DMS 273 (cell line): ENCODE data around the gene DCUN1D5.
A peak's percentile ranks its signal among the peaks of the same experiment; 100 is the strongest.

Experiments used
- DNase-seq: peaks from one replicate; lab custom pipeline; 2025; ENCODE audit not compliant: unreplicated experiment; lab: John Stamatoyannopoulos, UW

Gene DCUN1D5

DNA sequence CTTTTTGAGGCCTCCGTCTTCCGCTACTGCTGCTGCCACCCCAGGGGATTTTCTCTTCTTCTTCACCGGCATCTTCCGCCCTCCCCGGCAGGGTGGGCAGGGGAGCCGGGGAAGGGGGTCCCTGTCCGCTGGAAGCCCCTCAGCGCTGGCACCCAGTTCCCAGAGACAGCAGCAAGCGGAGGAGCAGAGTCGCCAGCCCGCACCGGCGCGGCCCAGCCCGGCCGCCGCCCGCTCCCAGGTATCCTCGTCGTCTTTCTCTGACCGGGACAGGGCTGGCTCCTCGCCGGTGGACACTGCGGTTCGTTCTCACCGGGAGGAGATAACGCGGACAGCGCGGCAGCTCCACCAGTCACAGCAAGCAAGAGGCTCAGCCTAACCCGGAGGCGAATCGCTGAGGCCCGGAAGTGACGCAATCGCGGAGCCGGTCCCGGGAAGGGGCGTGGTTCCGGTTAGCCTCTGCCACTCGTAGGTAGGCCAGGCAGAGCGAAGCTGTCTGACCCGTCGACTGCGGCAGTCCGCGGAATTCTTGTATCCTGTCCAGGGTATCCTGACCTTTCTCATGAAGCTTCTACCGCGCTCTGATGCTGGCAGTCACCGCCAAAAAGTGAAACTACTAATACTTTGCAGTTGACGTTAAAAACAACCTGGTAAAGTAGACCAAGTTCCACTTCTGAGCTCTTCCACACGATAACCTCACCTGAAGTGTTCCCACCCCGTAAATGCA is at the start of gene DCUN1D5:
Gene DCUN1D5, minus strand, starts transcription at position 360 of the 724 bp plus-strand sequence. Its CDS starts 288 bp downstream, at position 72.
- DNase-seq: peak; percentile 94

DNA sequence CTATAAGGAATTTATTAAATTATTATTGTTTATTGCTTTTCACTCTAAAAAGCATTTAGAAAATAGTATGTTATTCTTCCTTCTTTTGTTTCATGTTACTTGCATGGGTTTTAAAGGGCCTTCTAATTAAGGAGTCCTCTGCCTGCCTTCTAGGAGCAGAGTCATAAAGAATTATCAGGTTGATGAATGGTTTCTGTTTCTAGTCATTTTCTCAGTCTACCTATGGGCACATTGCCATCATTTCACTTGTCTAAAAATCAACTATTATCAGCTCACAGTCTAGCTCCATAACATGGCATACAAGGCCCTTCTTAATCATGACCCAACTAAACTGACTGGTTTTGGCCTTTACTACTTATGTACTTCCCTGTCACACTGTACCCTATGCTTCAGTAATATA is 33.5 kb upstream of the DCUN1D5 start:
- no peak for DNase-seq

DNA sequence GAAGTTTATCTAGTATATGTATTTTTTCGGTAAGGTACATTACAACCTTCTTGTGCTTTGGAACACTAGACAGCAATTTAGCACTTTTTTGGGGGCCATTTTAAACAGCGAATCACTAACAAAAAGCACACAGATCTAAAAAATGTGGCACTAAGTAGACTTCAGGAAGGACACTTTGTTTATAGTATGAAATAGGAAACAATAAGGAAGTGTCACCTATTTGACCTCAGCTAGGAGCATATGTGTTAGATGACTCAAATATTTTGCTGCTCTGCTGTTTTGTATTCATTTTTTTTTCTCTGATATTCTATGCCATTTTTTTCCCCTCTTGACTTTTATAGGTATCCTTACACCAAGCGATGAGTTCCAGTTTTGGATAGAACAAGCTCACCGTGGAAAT is 22.9 kb upstream of the DCUN1D5 start:
- DNase-seq: no peak

DNA sequence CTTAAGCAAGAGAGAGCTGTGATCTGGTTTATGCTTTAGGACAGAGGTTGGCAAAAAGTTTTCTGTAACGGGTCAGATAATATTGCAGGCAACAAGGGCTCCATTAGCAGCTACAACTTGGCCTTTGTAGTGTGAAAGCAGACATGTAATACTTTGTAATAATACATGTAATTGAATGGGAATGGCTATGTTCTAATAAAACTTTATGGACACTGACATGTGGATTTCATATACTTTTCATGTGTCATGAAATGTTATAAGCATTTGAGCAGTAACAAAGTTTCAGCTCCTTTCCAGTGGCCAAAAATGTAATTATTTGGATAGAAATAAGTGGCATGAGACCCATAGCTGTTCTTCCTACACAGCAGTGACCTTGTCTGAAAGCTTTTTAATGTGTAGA is 20.4 kb upstream of the DCUN1D5 start:
- DNase-seq: no peak

DNA sequence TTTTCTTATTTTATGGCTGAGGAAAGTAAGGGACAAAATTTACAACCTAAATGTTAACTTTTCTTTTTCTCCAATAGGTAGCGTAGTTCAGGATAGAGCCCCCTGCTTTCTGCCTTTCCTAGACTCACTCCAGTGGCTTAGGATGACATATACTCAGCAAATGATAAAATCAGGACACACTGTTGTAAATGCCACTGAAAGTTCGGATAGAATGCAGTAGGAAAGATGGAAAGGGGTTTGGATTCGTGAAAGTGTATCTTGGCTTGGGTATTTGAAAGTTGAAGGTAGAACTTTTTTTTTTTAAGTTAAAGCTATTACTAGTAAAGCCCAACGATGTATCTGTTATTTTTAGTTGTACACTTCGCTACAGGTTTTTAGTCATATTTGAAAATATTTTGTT is 19.4 kb upstream of the DCUN1D5 start:
- no peak for DNase-seq

DNA sequence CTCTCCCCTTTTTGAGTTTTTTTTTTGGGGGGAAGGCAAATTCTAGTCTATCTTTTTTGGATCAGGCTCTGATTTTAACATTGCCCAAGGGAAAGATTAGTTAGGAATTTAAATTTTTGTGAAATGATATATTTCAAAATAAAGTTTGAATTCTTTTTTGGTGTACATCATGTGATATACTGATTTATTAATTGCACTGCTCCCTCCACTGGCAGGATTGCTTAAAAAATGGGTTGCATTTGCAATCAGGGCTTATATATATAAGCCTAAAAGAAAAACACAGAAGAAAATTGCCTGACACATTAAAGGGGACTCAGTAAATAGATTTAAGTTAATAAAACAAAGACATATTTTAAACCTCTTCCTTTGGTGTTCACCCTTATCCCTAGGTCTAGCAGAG is 18.4 kb upstream of the DCUN1D5 start:
- peak; percentile 40 for DNase-seq

DNA sequence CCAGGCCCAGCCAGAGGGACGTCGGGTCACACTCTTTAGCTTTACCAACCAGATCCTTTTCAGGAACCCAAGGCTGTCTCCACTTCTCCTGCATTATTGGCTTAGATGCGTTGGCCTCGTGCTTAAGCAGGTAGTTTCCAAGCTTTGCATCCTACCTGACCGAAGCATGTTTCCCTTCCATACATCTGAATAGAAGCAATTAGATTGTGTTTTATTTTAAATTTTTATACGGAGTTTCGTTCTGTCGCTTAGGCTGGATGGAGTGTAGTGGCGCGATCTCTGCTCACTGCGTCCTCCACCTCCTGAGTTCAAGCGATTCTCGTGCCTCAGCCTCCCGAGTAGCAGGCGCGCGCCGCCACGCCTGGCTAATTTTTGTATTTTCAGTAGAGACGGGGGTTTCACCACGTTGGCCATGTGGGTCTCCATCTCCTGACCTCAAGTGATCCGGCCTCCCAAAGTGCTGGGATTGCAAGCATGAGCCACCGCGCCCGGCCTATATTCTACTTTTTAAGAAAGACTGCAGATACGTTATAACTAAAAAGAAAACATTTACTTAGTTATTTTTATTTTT is 17.9 kb upstream of the DCUN1D5 start:
- DNase-seq: peak; percentile 50

DNA sequence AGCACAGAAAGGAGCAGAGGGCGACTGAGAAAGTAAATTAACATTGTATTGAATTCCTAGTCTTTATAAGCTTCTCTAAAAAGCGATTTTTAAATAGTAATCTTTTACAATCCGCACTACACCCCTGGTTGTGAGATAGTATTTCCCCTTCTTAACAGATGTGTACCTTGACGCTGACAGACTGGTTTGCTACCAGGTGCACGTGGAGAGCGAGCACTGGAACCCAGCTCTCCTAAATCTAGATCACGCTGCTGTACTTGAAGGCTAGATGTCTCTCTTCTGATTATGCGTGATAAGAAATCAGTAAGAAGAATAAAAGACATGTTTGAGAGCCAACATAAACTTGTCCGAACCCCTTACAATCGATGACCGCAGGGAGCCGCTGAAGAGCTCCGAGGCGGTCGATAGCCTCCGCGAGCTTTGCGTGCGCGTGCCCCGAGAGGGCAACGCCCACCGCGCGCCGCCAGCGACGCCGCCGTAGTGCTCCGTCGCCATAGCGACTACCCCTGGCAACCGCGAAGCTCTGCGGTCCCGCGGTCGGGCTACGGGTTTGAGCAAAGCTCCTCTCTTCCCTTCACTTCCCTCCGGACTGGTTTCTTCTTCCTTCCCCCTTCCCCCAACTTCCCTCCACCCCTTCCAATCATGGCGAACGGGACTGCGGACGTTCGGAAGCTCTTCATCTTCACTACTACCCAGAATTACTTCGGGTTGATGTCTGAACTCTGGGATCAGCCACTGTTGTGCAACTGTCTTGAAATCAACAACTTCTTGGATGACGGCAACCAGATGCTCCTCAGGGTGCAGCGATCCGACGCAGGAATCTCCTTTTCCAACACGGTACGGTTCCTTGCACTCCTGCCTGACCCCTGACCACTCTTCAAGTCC is 17.2 kb upstream of the DCUN1D5 start, which contains the start of gene DYNC2H1:
Gene DYNC2H1, plus strand, starts transcription at position 494 of the 885 bp plus-strand sequence. Its CDS starts 149 bp downstream, at position 643.
- peak; percentile 97 for DNase-seq

DNA sequence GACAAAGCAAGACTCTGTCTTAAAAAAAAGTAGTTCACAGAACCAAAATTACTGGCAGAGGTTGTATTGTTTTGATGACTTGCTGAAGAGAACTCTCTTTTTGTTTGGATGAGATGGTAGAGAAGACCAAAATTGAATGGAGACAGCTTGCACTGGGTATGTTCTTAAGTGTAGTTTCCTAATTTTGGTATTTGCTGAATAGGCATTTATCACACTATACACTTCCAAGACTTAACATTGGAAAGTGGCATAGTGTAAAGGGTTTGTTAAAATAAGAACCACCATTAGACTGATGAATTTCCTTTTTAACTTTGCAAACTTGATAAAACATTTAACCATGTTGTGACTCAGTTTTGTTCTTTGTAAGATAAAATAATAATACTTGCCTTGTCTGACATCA is 5.3 kb upstream of the DCUN1D5 start:
- DNase-seq: no peak

DNA sequence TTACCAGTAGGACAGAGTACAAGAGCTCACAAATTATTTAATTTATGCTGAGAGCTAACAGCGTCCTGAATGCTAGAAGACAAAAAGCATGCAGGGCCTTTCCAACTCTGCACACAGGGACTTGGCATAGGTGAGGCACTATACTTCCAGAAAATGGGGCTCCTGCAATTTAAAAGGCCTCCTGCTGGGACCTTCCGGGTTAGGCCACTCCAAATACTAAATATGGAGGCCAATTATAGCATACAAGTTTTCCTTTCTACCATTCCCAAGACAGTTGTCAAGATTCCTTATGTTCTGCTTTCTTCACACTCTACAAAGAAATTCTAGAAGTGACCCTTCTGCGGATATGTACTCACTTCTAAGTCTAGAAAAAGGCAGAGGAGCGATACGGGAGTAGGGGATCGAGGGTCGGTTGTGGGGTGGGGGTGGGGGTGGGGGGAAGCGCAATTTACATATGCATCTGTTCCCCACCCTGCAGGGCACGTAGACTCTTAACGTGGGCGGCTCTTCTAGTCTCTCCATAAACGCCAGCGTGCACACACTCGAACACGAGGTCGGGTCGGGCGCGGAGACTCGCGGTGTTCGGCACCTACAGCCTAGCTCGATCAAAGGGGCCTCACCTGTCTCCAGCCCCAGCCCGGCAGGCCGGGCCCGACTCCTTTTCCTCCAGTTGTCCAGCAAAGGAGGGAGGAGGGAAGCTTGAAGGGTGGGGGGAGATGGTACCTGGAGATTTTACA is 728 bp downstream of the DCUN1D5 start:
- DNase-seq: peak; percentile 75

DNA sequence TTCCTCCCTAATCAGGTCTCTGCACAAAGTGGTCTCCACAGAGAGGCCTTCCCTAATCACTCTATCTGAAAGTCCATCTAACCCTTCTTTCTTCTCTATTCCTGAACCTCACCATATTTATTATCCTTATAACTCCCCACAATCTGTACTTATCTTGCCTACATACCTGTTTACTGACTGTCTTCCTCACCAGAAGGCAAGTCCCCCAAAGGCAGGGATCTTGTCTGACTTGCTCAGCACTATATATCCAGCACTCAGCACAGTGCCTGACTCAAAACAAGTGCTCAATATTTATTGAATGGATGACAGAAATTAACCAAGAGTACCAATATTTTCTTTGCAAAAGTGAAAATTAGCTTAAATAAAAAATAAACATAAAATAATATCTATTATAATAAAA is 5.5 kb downstream of the DCUN1D5 start:
- no peak for DNase-seq

DNA sequence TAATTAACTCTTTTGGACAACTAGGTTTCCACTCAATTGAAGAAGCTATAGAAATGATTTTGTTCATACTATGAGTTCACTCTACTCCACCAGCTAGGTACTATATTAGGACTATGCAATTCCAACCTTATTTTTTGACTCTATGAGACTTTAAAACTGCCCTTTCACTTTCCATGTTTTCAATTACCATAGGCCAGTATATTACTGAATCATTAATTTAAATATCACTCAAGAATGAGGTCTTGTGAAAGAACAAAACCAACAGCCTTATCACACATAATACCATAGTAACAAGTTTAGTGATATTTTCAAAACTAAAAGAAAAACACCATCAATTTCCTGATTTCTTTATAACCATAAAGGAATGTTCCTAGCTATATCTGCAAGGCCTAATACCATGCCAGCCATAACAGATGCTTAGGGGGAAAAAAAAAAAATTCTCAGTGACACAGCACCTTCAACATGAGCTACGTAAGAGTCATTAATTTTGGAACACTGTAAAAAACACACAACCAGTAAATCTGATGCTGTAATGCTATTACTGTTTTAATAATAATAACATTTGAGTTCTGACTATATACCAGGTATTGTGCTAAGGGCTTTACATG is 6.1 kb downstream of the DCUN1D5 start:
- DNase-seq: no peak

DNA sequence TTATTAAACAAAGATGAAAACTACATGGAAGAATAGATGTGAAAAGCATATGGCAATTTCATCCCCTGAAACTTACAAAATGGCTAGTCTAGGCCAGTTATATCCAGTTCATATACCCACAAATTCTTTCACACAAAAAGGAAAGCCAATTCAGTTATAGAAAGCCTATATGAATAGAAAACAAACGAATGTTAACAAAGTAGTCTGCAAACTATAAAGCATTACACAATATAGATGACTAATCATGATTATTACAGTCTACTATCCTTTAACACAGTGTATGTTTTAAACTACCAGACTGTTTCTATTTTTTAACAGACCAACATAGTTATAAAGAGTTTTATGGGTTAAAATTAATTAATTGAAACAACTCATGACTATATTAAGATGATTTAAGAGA is 12.1 kb downstream of the DCUN1D5 start:
- DNase-seq: no peak

DNA sequence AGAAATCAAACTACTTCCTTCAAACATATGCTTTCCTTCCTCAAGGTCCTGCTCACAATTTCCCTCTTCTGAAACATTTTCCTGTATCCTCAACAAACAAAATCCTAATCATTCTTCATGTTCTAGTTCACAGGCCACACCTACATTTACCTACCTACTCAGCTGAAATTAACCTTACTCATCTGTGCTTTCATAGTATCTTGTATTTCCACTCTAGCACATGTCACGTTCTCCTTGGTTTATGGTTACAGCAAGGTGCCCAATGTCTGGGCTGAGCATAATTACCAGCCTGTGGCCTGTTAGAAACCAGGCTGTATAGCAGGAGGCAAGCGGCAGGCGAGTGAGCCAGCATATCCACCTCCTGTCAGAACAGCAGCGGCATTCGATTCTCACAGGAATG is 13.2 kb downstream of the DCUN1D5 start:
- DNase-seq: no peak

DNA sequence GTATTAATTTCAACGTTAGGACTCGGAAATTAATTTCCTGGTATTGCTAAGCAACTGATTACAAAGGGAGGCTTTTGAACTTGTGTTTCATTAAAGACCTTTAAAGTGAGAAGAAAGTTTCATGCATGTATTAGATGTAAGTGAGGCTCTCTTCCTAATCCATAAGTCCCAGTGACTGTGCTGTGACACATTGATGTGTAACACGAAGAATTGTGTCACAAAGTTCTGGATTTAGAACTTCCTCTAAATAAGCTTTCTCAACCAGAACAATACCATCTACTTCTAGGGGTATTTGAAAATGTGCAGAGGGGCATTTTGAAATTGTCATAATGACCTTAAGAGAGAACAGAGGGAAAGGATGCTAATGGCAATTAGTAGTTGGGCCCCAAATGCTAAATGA is 14.4 kb downstream of the DCUN1D5 start:
- no peak for DNase-seq

DNA sequence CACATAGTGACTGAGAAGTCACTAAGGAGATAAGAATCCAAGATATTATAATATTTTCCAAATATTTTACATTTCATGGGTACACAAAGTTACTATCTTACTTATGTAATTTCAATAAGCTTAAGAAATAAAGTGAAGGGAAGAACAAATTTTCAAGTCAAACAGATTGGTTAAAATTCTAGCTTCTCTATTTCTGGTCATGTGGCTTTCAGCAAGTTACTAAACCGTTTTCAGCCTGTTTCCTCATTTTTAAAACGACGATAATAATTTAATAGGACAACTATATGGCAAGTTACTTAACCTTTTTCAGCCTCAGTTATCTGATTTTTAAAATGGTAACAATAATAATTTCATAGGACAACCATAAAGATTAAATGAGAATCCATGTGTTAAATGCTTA is 15.6 kb downstream of the DCUN1D5 start:
- DNase-seq: no peak

DNA sequence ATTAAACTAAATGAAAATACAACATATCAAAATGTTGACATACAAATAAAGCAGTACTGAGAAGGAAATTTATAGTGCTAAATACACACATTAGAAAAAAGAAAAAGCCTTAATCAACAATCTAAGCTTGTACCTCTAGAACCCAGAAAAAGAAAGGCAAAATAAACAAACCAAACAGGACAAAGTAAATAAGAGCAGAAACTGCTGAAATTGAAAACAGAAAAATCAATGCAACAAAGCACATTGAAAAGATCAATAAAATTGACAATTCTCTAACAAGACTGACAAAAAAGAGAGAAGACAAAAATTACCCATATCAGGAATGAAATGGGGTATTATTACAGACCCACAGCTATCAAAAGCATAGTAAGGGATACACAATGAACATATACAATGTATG is 21.0 kb downstream of the DCUN1D5 start:
- no peak for DNase-seq

DNA sequence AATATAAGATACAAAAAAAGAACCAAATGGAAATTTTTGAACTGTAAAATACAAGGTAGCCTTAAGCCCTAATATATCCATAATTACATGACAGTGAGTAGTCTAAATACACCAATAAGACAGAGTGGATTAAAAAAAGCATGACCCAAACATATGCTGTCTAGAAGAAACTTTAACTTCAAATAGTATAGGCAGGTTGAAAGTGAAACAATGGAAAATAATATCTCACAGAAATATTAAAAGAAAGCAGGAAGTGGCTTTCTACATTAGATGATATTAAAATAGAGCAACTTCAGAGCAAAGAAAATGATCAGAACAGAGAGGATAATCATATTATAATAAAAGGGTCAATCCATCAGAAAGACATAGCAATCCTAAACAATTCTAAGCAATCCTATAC is 21.8 kb downstream of the DCUN1D5 start:
- no peak for DNase-seq

DNA sequence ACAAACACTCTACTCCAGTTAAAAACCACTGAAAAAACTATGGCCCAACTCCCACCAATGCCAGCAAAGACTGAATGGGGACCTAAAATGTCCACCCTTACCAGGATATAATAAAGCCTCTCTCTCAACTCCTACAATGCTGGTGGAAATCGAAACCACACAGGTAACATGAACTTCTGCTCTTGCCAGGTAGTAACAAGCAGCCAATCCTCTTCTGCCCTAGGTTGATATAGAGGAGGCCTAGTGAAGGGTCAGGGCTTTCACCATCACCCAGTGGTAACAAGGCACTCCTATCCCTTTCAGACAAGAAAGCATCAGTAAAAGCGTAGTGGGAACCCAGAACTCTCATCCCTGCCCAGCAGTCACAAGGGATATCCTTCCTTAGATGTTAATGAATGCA is 22.6 kb downstream of the DCUN1D5 start:
- DNase-seq: no peak

DNA sequence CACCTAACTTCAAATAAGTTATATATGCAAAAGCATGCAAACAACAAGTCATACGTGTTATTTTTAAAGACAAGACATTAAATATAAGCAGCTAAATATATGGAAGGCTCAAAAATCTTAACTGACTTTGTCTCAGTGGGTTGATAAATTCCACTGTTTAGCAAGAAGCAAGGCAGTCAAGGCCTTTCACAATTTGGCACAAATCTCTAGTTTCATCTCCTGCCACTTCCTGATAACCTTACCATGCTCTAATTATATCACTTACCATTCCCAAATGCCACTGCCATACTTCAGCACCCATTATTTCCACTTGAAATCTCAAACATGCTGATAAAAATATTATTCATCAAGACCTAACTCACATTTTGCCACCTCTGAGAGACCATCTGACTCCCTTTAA is 24.8 kb downstream of the DCUN1D5 start:
- no peak for DNase-seq

DNA sequence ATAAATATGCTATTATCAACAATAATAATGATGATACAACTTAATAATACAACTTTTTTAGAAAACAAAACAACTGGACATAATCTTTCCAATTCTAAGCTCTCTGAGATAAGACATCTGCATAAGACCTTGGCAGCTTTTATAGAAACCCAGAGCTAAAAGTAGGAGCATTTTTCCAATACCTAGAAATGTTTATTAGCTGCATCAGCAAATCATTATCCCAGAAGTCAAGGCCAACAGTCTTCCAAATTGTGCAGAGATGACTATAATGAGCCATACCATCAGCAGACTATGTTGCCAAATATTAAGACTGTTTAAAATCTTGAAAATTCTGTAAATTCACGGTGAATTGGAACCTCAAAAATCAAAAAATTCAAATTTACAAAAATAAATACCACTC is 30.3 kb downstream of the DCUN1D5 start:
- no peak for DNase-seq
